CD4-positive, CD25-positive, alpha-beta regulatory T cell (primary cell): Measurements from ENCODE around the gene JAG2. TPM values are rescaled to one million over a fixed set of nuclear protein-coding genes. Genes with fewer than 3 reads are reported as not detected.

Source experiments
- ATAC-seq, 2 donors: fragments of 150-1000 bp; cut with Tn5 transposase; one replicate each; pipeline ENCODE4 v1.10.0; 2021; ENCODE audit warnings: low read depth in 2 of 2, moderate number of reproducible peaks in 2 of 2, moderate library complexity in 1 of 2
- DNase-seq, 3 donors: peaks; one replicate each; pipeline versions ENCODE4 v3.0.0 to v3.0.0-alpha.2; 2012 to 2022; ENCODE audit warnings: mixed read lengths in 1 of 3
- H3K27ac ChIP-seq: one replicate; pipeline ENCODE4 v1.7.0; 2013; ENCODE audit warnings: mild to moderate bottlenecking, low read length; ENCODE audit not compliant: insufficient read depth, poor library complexity, severe bottlenecking
- H3K27me3 ChIP-seq: one replicate; pipeline ENCODE4 v1.7.0; 2013; ENCODE audit warnings: low read length; ENCODE audit not compliant: control insufficient read depth, insufficient read depth
- H3K36me3 ChIP-seq: one replicate; pipeline ENCODE4 v1.7.0; 2013; ENCODE audit warnings: mild to moderate bottlenecking, low read length, moderate library complexity; ENCODE audit not compliant: control insufficient read depth, insufficient read depth
- H3K4me1 ChIP-seq: 2 replicates; pipeline ENCODE4 v1.7.0; 2013; ENCODE audit warnings: mild to moderate bottlenecking, low read length; ENCODE audit not compliant: insufficient read depth, control insufficient read depth, poor library complexity, severe bottlenecking
- H3K4me3 ChIP-seq: one replicate; pipeline ENCODE4 v1.7.0; 2013; ENCODE audit warnings: low read depth, mild to moderate bottlenecking, low read length, moderate library complexity
- H3K9me3 ChIP-seq, 2 experiments: 1 replicate in 1 of 2; 2 replicates in 1 of 2; pipeline ENCODE4 v1.7.0; 2013; ENCODE audit warnings: low read length in 2 of 2, mild to moderate bottlenecking in 1 of 2, moderate library complexity in 1 of 2; ENCODE audit not compliant: control insufficient read depth in 2 of 2
- H3K27ac Mint-ChIP-seq, 3 donors: one replicate each; pipeline ENCODE4 v1.8.0; 2020 to 2022; ENCODE audit warnings: mild to moderate bottlenecking in 3 of 3, mixed read lengths in 3 of 3, moderate library complexity in 2 of 3
- H3K27me3 Mint-ChIP-seq: one replicate; pipeline ENCODE4 v1.8.0; 2022; ENCODE audit warnings: mild to moderate bottlenecking, mixed read lengths
- H3K36me3 Mint-ChIP-seq: one replicate; pipeline ENCODE4 v1.8.0; 2020; ENCODE audit warnings: mixed read lengths
- H3K4me1 Mint-ChIP-seq, 4 donors: one replicate each; pipeline ENCODE4 v1.8.0; 2020 to 2022; ENCODE audit warnings: mixed read lengths in 4 of 4, mild to moderate bottlenecking in 1 of 4
- H3K4me3 Mint-ChIP-seq, 4 donors: one replicate each; pipeline ENCODE4 v1.8.0; 2020 to 2022; ENCODE audit warnings: mild to moderate bottlenecking in 4 of 4, mixed read lengths in 4 of 4, moderate library complexity in 3 of 4
- H3K9me3 Mint-ChIP-seq, 7 donors: one replicate each; pipeline ENCODE4 v1.8.0; 2020 to 2022; ENCODE audit warnings: mixed read lengths in 7 of 7, mild to moderate bottlenecking in 3 of 7, moderate library complexity in 2 of 7
- polyA plus RNA-seq, 4 donors: library from polyadenylated mRNA; unstranded; fragments of 300-500 nt; fragmentation: Illumina TruSeq; gene quantifications; one replicate each; pipeline ENCODE4 v1.2.3, GENCODE V29; 2021
- total RNA-seq: library from RNA; stranded (reverse); gene quantifications from one replicate; pipeline ENCODE4 v1.2.3, GENCODE V29; 2022

JAG2 gene
- total and polyA plus RNA-seq, 5 donors from 2014 or later = 0.05 to 1.4 (median 0.23) TPM; not detected in 2

GRCh38 chr14:105179191-105179590, 10.6 kb upstream of the JAG2 start:
- ATAC-seq (no peak), DNase-seq (no peak)
- peaks cover 25% of the 10 kb centered on the region for H3K4me1 ChIP-seq
- H3K27me3 Mint-ChIP-seq = no peaks in the 10 kb centered on the region
- no peaks in the 10 kb centered on the region for H3K9me3 ChIP-seq
- H3K27ac Mint-ChIP-seq = no peak overlapping the region
- H3K27ac ChIP-seq = no peak overlapping the region
- no peaks in the 10 kb centered on the region for H3K36me3 ChIP-seq
- peaks cover 0 to 33% (median 9%) of the 10 kb centered on the region in 4 donors for H3K4me1 Mint-ChIP-seq
- H3K36me3 Mint-ChIP-seq = no peaks in the 10 kb centered on the region
- H3K27me3 ChIP-seq = no peaks in the 10 kb centered on the region
- peaks cover 0 to 2% (median 0%) of the 10 kb centered on the region in 7 donors for H3K9me3 Mint-ChIP-seq
- peak overlapping the region in 2 of 4 donors; percentile 31 to 83 for H3K4me3 Mint-ChIP-seq
- H3K4me3 ChIP-seq = no peak overlapping the region

GRCh38 chr14:105178868-105179140, 10.2 kb upstream of the JAG2 start:
- no peaks in the 10 kb centered on the region for H3K36me3 Mint-ChIP-seq
- DNase-seq (no peak), ATAC-seq (no peak)
- no peaks in the 10 kb centered on the region for H3K9me3 ChIP-seq
- peaks cover 0 to 36% (median 9%) of the 10 kb centered on the region in 4 donors for H3K4me1 Mint-ChIP-seq
- H3K4me3 Mint-ChIP-seq = peak overlapping the region in 1 of 4 donors; percentile 56
- no peaks in the 10 kb centered on the region for H3K36me3 ChIP-seq
- H3K4me3 ChIP-seq = no peak overlapping the region
- no peak overlapping the region for H3K27ac ChIP-seq
- peaks cover 27% of the 10 kb centered on the region for H3K4me1 ChIP-seq
- H3K27me3 ChIP-seq = no peaks in the 10 kb centered on the region
- H3K27ac Mint-ChIP-seq = no peak overlapping the region
- peaks cover 0 to 2% (median 0%) of the 10 kb centered on the region in 7 donors for H3K9me3 Mint-ChIP-seq
- no peaks in the 10 kb centered on the region for H3K27me3 Mint-ChIP-seq

GRCh38 chr14:105178069-105178867, 9.7 kb upstream of the JAG2 start:
- Mint-ChIP-seq H3K4me1 (peaks cover 0 to 36% (median 9%) of the 10 kb centered on the region in 4 donors), H3K36me3 (no peaks in the 10 kb centered on the region), H3K9me3 (peaks cover 0 to 2% (median 0%) of the 10 kb centered on the region in 7 donors), H3K4me3 (peak overlapping the region in 3 of 4 donors; percentile 29 to 73 (median 56)), H3K27ac (no peak overlapping the region), H3K27me3 (no peaks in the 10 kb centered on the region)
- Histone ChIP-seq H3K36me3 (no peaks in the 10 kb centered on the region), H3K27me3 (no peaks in the 10 kb centered on the region), H3K4me1 (peaks cover 27% of the 10 kb centered on the region), H3K9me3 (no peaks in the 10 kb centered on the region), H3K4me3 (no peak overlapping the region), H3K27ac (no peak overlapping the region)
- no peak for DNase-seq
- no peak for ATAC-seq

- no peak overlapping the region for H3K4me3 Mint-ChIP-seq
- no peak for ATAC-seq
- H3K27ac ChIP-seq = no peak overlapping the region
- no peaks in the 10 kb centered on the region for H3K27me3 ChIP-seq
- H3K27me3 Mint-ChIP-seq = no peaks in the 10 kb centered on the region
- DNase-seq = no peak
- peaks cover 0 to 27% (median 9%) of the 10 kb centered on the region in 4 donors for H3K4me1 Mint-ChIP-seq
- H3K36me3 ChIP-seq = no peaks in the 10 kb centered on the region
- no peaks in the 10 kb centered on the region for H3K9me3 ChIP-seq
- H3K4me3 ChIP-seq = no peak overlapping the region
- no peaks in the 10 kb centered on the region for H3K36me3 Mint-ChIP-seq
- H3K27ac Mint-ChIP-seq = peak overlapping the region in 1 of 3 donors; percentile 9
- peaks cover 0 to 2% (median 0%) of the 10 kb centered on the region in 7 donors for H3K9me3 Mint-ChIP-seq
- peaks cover 26% of the 10 kb centered on the region for H3K4me1 ChIP-seq
Measured at GRCh38 chr14:105177082-105177481, 8.5 kb upstream of the JAG2 start.

- Histone ChIP-seq H3K27ac (no peak overlapping the region), H3K4me3 (no peak overlapping the region), H3K9me3 (no peaks in the 10 kb centered on the region), H3K36me3 (no peaks in the 10 kb centered on the region), H3K4me1 (peaks cover 22% of the 10 kb centered on the region), H3K27me3 (no peaks in the 10 kb centered on the region)
- no peak for DNase-seq
- peaks cover 0 to 28% (median 11%) of the 10 kb centered on the region in 4 donors for H3K4me1 Mint-ChIP-seq
- H3K9me3 Mint-ChIP-seq = peaks cover 0 to 2% (median 0%) of the 10 kb centered on the region in 7 donors
- ATAC-seq = no peak
- H3K27me3 Mint-ChIP-seq = peaks cover 5% of the 10 kb centered on the region
- no peaks in the 10 kb centered on the region for H3K36me3 Mint-ChIP-seq
- no peak overlapping the region for H3K27ac Mint-ChIP-seq
- peak overlapping the region in 1 of 4 donors; percentile 32 for H3K4me3 Mint-ChIP-seq
Measured at GRCh38 chr14:105176513-105176912, 7.9 kb upstream of the JAG2 start.

- Histone ChIP-seq H3K36me3 (no peaks in the 10 kb centered on the region), H3K9me3 (no peaks in the 10 kb centered on the region), H3K27ac (no peak overlapping the region), H3K27me3 (peaks cover 3% of the 10 kb centered on the region), H3K4me3 (no peak overlapping the region), H3K4me1 (peaks cover 28% of the 10 kb centered on the region)
- H3K27ac Mint-ChIP-seq = peak overlapping the region in 2 of 3 donors; percentile 36 to 43
- H3K4me1 Mint-ChIP-seq = peaks cover 0 to 29% (median 15%) of the 10 kb centered on the region in 4 donors
- peak in 1 of 3 donors; percentile 62 for DNase-seq
- peaks cover 0 to 2% (median 0%) of the 10 kb centered on the region in 7 donors for H3K9me3 Mint-ChIP-seq
- ATAC-seq = peak in 1 of 2 donors; percentile 25
- H3K36me3 Mint-ChIP-seq = no peaks in the 10 kb centered on the region
- peaks cover 19% of the 10 kb centered on the region for H3K27me3 Mint-ChIP-seq
- peak overlapping the region in 2 of 4 donors; percentile 31 to 68 for H3K4me3 Mint-ChIP-seq
Measured at GRCh38 chr14:105173901-105174894, 5.6 kb upstream of the JAG2 start.

GRCh38 chr14:105173145-105173544, 4.6 kb upstream of the JAG2 start:
- Histone ChIP-seq H3K27me3 (peaks cover 3% of the 10 kb centered on the region), H3K4me3 (no peak overlapping the region), H3K9me3 (no peaks in the 10 kb centered on the region), H3K27ac (no peak overlapping the region), H3K4me1 (peaks cover 30% of the 10 kb centered on the region), H3K36me3 (no peaks in the 10 kb centered on the region)
- DNase-seq (no peak), ATAC-seq (no peak)
- peaks cover 22% of the 10 kb centered on the region for H3K27me3 Mint-ChIP-seq
- H3K36me3 Mint-ChIP-seq = no peaks in the 10 kb centered on the region
- peaks cover 0 to 30% (median 15%) of the 10 kb centered on the region in 4 donors for H3K4me1 Mint-ChIP-seq
- no peak overlapping the region for H3K4me3 Mint-ChIP-seq
- H3K27ac Mint-ChIP-seq = no peak overlapping the region
- peaks cover 0 to 1% (median 0%) of the 10 kb centered on the region in 7 donors for H3K9me3 Mint-ChIP-seq
